NCI-H2196 treated with DMSO at 0.1 percent for 48 hours (cell line): ENCODE results near the gene PFAS.

Experiments used
- DNase-seq: peaks from one replicate; lab custom pipeline; 2025; ENCODE audit not compliant: unreplicated experiment; lab: John Stamatoyannopoulos, UW

PFAS gene

GRCh38 chr17:8267480-8268147 lies 18.5 kb downstream of the PFAS start:
- DNase-seq: no peak

GRCh38 chr17:8268550-8269298 lies 19.6 kb downstream of the PFAS start:
- DNase-seq: no peak

- no peak for DNase-seq
Measured at GRCh38 chr17:8272421-8272820, 23.3 kb downstream of the PFAS start.

- no peak for DNase-seq
Measured at GRCh38 chr17:8273884-8274444, 24.9 kb downstream of the PFAS start.

GRCh38 chr17:8274816-8275215 lies 25.7 kb downstream of the PFAS start:
- DNase-seq: no peak

- DNase-seq: no peak
Measured at GRCh38 chr17:8275421-8276290, 26.6 kb downstream of the PFAS start.

- DNase-seq: no peak
Measured at GRCh38 chr17:8277317-8277716, 28.2 kb downstream of the PFAS start.

GRCh38 chr17:8282345-8282744 lies 33.3 kb downstream of the PFAS start:
- no peak for DNase-seq

- DNase-seq: no peak
Measured at GRCh38 chr17:8283356-8283755, 34.3 kb downstream of the PFAS start.

GRCh38 chr17:8284126-8284525 lies 35.0 kb downstream of the PFAS start:
- DNase-seq: no peak

- DNase-seq: no peak
Measured at GRCh38 chr17:8285270-8286181, 36.4 kb downstream of the PFAS start.

- no peak for DNase-seq
Measured at GRCh38 chr17:8287651-8288335, 38.7 kb downstream of the PFAS start.

GRCh38 chr17:8288336-8289102 lies 39.4 kb downstream of the PFAS start, which contains the start of gene RANGRF:
RANGRF (plus strand) TSS chr17:8288670; CDS start chr17:8288789, 119 bp downstream.
- DNase-seq: peak; percentile 36

GRCh38 chr17:8289103-8289397 lies 40.0 kb downstream of the PFAS start:
- no peak for DNase-seq

GRCh38 chr17:8290043-8290442 lies 41.0 kb downstream of the PFAS start:
- DNase-seq: no peak

- DNase-seq: no peak
Measured at GRCh38 chr17:8292639-8293395, 43.7 kb downstream of the PFAS start.

GRCh38 chr17:8294361-8294760 lies 45.3 kb downstream of the PFAS start:
- no peak for DNase-seq

- no peak for DNase-seq
Measured at GRCh38 chr17:8294814-8295316, 45.8 kb downstream of the PFAS start.
